Upper lobe of right lung (tissue), 1 donor: ENCODE measurements around the gene PLCB1. TPM values are rescaled to one million over a fixed set of nuclear protein-coding genes. Genes with fewer than 3 reads are reported as not detected.

Experiments
- ATAC-seq: fragments of 200-7000 bp; cut with Tn5 transposase; one replicate; pipeline ENCODE4 v1.9.1; 2020; ENCODE audit warnings: mild to moderate bottlenecking, moderate library complexity
- DNase-seq: peaks from one replicate; pipeline ENCODE4 v3.0.0-alpha.2; 2020
- H3K27ac ChIP-seq: fragments of 200-600 bp; one replicate; pipeline ENCODE4 v1.8.0; 2022
- H3K27me3 ChIP-seq: fragments of 200-600 bp; one replicate; pipeline ENCODE4 v1.8.0; 2022; ENCODE audit warnings: mild to moderate bottlenecking
- H3K36me3 ChIP-seq: fragments of 200-600 bp; one replicate; pipeline ENCODE4 v1.8.0; 2022
- H3K4me1 ChIP-seq: fragments of 200-600 bp; one replicate; pipeline ENCODE4 v1.8.0; 2022
- H3K4me3 ChIP-seq: fragments of 200-600 bp; one replicate; pipeline ENCODE4 v1.8.0; 2022; ENCODE audit warnings: mild to moderate bottlenecking
- H3K9me3 ChIP-seq: fragments of 200-600 bp; one replicate; pipeline ENCODE4 v1.8.0; 2022
- intact Hi-C: fragments of 100-400 bp; cut with DNase I; formaldehyde crosslinking; loops from one replicate; pipeline ENCODE4 v1.11.0; 2022
- total RNA-seq: library from RNA; stranded (reverse); fragmentation: NEBNext Ultra II Directional; extraction: Animal tissue kit (Norgen Biotek cat#: 25700); gene quantifications from one replicate; pipeline ENCODE4 v1.2.1, GENCODE V29; 2021
- TF ChIP-seq, protein P1 (sequence below): fragments of 200-600 bp; IDR thresholded peaks from one replicate; pipeline ENCODE4 v1.8.0; 2022; ENCODE audit warnings: antibody characterized with exemption
- donor health status: DM: no; HTN: yes; CAD: no; lungs with severe emphysema.

The PLCB1 gene
- total RNA-seq, 1 donor from 2014 or later = 12.4 TPM

DNA sequence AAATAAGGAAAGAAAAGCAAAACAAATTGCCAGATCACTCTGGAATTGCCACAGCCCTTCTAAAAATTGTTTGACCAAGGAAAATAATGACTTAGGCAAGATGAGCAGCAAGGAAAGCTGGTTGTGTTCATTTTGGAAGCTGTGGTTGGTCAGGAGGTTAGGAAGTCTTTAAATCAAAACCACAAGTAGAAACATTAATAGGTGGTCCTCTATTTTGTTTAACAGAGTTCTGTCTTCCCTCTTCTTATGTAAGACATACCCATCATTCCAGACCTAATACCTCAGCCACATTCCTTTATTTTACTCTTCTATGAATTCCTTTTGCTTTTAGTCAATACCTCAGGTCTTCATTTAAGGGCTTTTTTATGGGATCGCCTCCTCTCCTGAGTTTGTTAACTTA is 514.6 kb downstream of the PLCB1 start:
- intact Hi-C loops = no loop called here
- no peak overlapping the region for H3K27ac ChIP-seq
- TF ChIP-seq, protein P1, sequence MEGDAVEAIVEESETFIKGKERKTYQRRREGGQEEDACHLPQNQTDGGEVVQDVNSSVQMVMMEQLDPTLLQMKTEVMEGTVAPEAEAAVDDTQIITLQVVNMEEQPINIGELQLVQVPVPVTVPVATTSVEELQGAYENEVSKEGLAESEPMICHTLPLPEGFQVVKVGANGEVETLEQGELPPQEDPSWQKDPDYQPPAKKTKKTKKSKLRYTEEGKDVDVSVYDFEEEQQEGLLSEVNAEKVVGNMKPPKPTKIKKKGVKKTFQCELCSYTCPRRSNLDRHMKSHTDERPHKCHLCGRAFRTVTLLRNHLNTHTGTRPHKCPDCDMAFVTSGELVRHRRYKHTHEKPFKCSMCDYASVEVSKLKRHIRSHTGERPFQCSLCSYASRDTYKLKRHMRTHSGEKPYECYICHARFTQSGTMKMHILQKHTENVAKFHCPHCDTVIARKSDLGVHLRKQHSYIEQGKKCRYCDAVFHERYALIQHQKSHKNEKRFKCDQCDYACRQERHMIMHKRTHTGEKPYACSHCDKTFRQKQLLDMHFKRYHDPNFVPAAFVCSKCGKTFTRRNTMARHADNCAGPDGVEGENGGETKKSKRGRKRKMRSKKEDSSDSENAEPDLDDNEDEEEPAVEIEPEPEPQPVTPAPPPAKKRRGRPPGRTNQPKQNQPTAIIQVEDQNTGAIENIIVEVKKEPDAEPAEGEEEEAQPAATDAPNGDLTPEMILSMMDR = no peak
- no peaks in the 10 kb centered on the region for H3K9me3 ChIP-seq
- H3K4me3 ChIP-seq = no peak overlapping the region
- DNase-seq (no peak), ATAC-seq (no peak)
- no peaks in the 10 kb centered on the region for H3K36me3 ChIP-seq
- no peaks in the 10 kb centered on the region for H3K4me1 ChIP-seq
- no peaks in the 10 kb centered on the region for H3K27me3 ChIP-seq

DNA sequence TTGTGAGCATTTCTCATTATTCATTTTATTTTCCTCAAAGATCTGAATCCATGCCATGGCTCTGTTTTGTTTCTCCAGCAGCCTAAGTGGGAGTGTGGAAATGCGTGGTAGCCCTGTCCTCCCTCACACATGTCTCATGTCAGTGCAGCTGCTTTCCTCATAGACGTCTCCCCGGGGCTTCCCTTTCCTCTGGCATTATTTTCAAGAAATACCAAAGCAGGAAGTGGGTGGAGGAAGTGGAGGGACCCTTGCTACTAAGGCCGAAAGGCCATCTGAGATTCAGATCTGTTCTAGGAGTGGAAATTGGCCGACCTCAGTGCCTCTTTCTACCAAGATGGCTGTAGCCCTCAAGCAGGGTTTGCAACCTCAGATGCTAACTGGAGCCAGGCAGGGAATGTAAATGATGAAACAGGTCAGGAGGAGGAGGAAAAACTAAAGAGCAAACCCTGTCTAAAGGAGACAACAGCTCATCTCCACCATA is 515.9 kb downstream of the PLCB1 start:
- DNase-seq (no peak), ATAC-seq (peak; percentile 59)
- no peak overlapping the region for H3K27ac ChIP-seq
- H3K27me3 ChIP-seq = no peaks in the 10 kb centered on the region
- H3K4me3 ChIP-seq = no peak overlapping the region
- intact Hi-C loops = no loop called here
- no peaks in the 10 kb centered on the region for H3K4me1 ChIP-seq
- TF ChIP-seq, protein P1 = no peak
- no peaks in the 10 kb centered on the region for H3K9me3 ChIP-seq
- H3K36me3 ChIP-seq = no peaks in the 10 kb centered on the region

GRCh38 chr20:8648466-8648865 is 516.4 kb downstream of the PLCB1 start:
- DNase-seq (no peak), ATAC-seq (no peak)
- Histone ChIP-seq H3K9me3 (no peaks in the 10 kb centered on the region), H3K36me3 (no peaks in the 10 kb centered on the region), H3K27ac (no peak overlapping the region), H3K4me3 (no peak overlapping the region), H3K27me3 (no peaks in the 10 kb centered on the region), H3K4me1 (no peaks in the 10 kb centered on the region)
- intact Hi-C loops = no loop called here
- TF ChIP-seq, protein P1 = no peak

GRCh38 chr20:8652396-8652795 is 520.3 kb downstream of the PLCB1 start:
- no peaks in the 10 kb centered on the region for H3K4me1 ChIP-seq
- TF ChIP-seq, protein P1 = no peak
- intact Hi-C loops = no loop called here
- DNase-seq = no peak
- no peak overlapping the region for H3K4me3 ChIP-seq
- ATAC-seq = no peak
- H3K9me3 ChIP-seq = no peaks in the 10 kb centered on the region
- no peaks in the 10 kb centered on the region for H3K27me3 ChIP-seq
- no peak overlapping the region for H3K27ac ChIP-seq
- H3K36me3 ChIP-seq = no peaks in the 10 kb centered on the region

DNA sequence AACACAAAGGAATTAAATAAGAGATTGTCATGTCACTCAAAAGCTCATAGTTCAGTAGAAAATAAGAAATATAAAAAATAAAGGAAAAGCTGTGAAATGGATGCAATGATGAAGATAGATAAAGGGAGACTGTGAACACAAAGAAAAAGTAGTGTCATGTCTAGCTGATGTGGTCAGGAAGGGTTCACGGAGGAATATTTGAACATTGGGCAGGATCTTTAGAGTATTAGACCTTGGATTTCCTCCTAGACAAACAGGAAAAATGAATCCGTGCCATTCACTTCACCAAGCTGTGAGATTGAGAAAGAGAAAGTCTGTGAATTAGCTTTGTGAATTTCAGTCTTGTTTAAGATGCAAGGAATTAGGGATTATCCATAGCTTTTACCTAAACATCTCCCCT is 522.4 kb downstream of the PLCB1 start:
- no peak for ATAC-seq
- Histone ChIP-seq H3K36me3 (no peaks in the 10 kb centered on the region), H3K27ac (no peak overlapping the region), H3K9me3 (no peaks in the 10 kb centered on the region), H3K4me3 (no peak overlapping the region), H3K27me3 (no peaks in the 10 kb centered on the region), H3K4me1 (no peaks in the 10 kb centered on the region)
- DNase-seq = no peak
- intact Hi-C loops = no loop called here
- TF ChIP-seq, protein P1 = no peak

DNA sequence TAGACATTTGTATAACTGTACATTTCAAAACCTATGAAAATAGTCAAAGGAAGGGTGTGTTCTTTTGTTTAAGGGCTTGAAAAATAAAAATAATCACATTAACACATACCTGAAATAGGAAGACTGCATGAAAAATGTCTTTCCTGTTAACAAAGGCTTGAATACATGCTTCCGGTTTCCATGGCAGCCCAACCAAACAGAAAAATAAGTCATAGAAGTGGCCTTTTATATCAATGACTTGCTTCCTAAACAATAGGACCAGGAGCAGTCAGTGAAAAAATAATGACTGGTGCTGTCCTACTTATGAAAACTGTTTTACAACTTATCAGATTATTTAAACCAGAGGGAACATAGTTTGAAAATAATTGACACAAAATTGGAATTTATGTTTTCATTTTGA is 524.3 kb downstream of the PLCB1 start:
- Histone ChIP-seq H3K4me1 (no peaks in the 10 kb centered on the region), H3K36me3 (no peaks in the 10 kb centered on the region), H3K9me3 (no peaks in the 10 kb centered on the region), H3K4me3 (no peak overlapping the region), H3K27me3 (no peaks in the 10 kb centered on the region), H3K27ac (no peak overlapping the region)
- ATAC-seq (no peak), DNase-seq (no peak)
- intact Hi-C loops = no loop called here
- TF ChIP-seq, protein P1 = no peak
